Middle frontal gyrus (tissue), 1 donor: ENCODE results near the gene IBA57.
"Not testable (repeated sequence)": the region's sequence is repeated elsewhere in the genome, so short reads cannot be mapped to it uniquely, and the experiment has no call there.

Experiments
- DNase-seq: peaks from one replicate; pipeline ENCODE4 v3.0.0-alpha.2; 2015; ENCODE audit warnings: low spot score; ENCODE audit errors: extremely low spot score

The IBA57 gene

GRCh38 chr1:228172591-228173527 is 7.3 kb downstream of the IBA57 start:
- DNase-seq: no peak

GRCh38 chr1:228173528-228174481 is 8.2 kb downstream of the IBA57 start:
- DNase-seq: not testable (repeated sequence)

GRCh38 chr1:228174482-228175315 is 9.1 kb downstream of the IBA57 start:
- DNase-seq: no peak

GRCh38 chr1:228175316-228176023 is 9.9 kb downstream of the IBA57 start:
- no peak for DNase-seq

- no peak for DNase-seq
Observed at GRCh38 chr1:228176024-228176395, 10.4 kb downstream of the IBA57 start.

- no peak for DNase-seq
Observed at GRCh38 chr1:228176461-228177182, 11.0 kb downstream of the IBA57 start.

GRCh38 chr1:228177183-228177475 is 11.5 kb downstream of the IBA57 start:
- DNase-seq: no peak

- DNase-seq: no peak
Observed at GRCh38 chr1:228177721-228178710, 12.4 kb downstream of the IBA57 start.

GRCh38 chr1:228178737-228179684 is 13.4 kb downstream of the IBA57 start:
- no peak for DNase-seq

- DNase-seq: no peak
Observed at GRCh38 chr1:228180271-228180958, 14.8 kb downstream of the IBA57 start.

- no peak for DNase-seq
Observed at GRCh38 chr1:228180959-228181644, 15.5 kb downstream of the IBA57 start.

- no peak for DNase-seq
Observed at GRCh38 chr1:228181645-228182034, 16.0 kb downstream of the IBA57 start.

- no peak for DNase-seq
Observed at GRCh38 chr1:228182296-228183030, 16.9 kb downstream of the IBA57 start.

GRCh38 chr1:228184152-228184551 is 18.5 kb downstream of the IBA57 start:
- DNase-seq: no peak

- DNase-seq: no peak
Observed at GRCh38 chr1:228185641-228185965, 20.0 kb downstream of the IBA57 start.

- not testable (repeated sequence) for DNase-seq
Observed at GRCh38 chr1:228188249-228188648, 22.6 kb downstream of the IBA57 start.
